ENCODE data around the gene WDR7.

WDR7 gene

DNA sequence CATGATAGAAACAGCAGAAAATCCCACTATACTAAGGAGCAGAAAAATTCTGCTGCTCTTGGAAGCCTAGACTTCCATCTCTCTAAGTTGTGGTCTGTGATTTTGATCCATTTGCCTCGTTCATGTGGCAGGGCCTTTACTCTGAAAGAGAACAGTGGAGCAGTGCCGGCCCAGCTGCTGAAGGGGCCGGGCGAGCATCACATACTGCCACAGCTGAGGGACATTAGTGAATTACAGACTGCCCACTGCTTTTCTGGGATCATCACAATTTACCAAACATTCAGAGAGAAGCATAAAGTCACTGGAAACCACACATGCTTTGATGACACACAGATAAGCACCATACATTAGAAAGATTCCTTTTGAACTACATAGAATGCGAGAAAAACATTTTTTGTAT lies 278.7 kb downstream of the WDR7 start:
- no peak overlapping the region for H3K4me2 ChIP-seq
- no peak overlapping the region for H3K9ac ChIP-seq
- no peaks in the 10 kb centered on the region for H3K27me3 ChIP-seq (ENCODE audit: insufficient read depth, low read depth)
- H3K36me3 ChIP-seq (ENCODE audit: insufficient read depth) = no peaks in the 10 kb centered on the region
- no peak overlapping the region for H2AFZ ChIP-seq (ENCODE audit: low read depth)
- no peak overlapping the region for H3K27ac ChIP-seq
- no peaks in the 10 kb centered on the region for H3K79me2 ChIP-seq (ENCODE audit: insufficient read depth, low read depth)
- no peaks in the 10 kb centered on the region for H3K4me1 ChIP-seq (ENCODE audit: low read depth, poor library complexity, severe bottlenecking)
- H3K4me3 ChIP-seq (IDR thresholded peaks at IDR 0.05; ENCODE audit: insufficient read depth, low read depth, low read length) = no peak overlapping the region
- no peak for TF ChIP-seq CTCF (conservative IDR thresholded peaks at IDR 0.05; ENCODE audit: low read depth, low read length)
- no peaks in the 10 kb centered on the region for H4K20me1 ChIP-seq (ENCODE audit: insufficient read depth)

DNA sequence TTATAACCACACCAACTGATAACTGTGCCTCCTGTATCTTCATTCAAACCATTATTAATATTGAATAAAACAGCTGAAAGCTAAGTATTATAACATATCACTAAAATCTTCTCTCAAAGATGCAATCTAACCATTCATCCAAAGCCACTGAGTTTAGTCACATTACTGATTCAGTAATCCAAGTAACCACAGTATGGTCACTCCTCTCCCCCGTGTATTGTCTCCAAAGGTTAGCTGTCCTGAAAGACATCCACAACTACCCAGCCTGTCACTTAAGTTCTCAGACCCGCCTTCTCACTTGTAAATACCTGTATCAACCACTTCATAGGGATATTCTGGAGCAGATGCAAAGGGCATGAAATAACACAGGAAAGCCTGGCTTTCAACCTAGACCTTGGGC lies 282.3 kb downstream of the WDR7 start:
- H3K4me3 ChIP-seq (IDR thresholded peaks at IDR 0.05; ENCODE audit: insufficient read depth, low read depth, low read length) = no peak overlapping the region
- no peaks in the 10 kb centered on the region for H3K4me1 ChIP-seq (ENCODE audit: low read depth, poor library complexity, severe bottlenecking)
- H3K27ac ChIP-seq = no peak overlapping the region
- H2AFZ ChIP-seq (ENCODE audit: low read depth) = no peak overlapping the region
- H3K9ac ChIP-seq = no peak overlapping the region
- no peaks in the 10 kb centered on the region for H3K36me3 ChIP-seq (ENCODE audit: insufficient read depth)
- H3K4me2 ChIP-seq = no peak overlapping the region
- H3K27me3 ChIP-seq (ENCODE audit: insufficient read depth, low read depth) = no peaks in the 10 kb centered on the region
- H4K20me1 ChIP-seq (ENCODE audit: insufficient read depth) = no peaks in the 10 kb centered on the region
- no peak for TF ChIP-seq CTCF (conservative IDR thresholded peaks at IDR 0.05; ENCODE audit: low read depth, low read length)
- no peaks in the 10 kb centered on the region for H3K79me2 ChIP-seq (ENCODE audit: insufficient read depth, low read depth)

DNA sequence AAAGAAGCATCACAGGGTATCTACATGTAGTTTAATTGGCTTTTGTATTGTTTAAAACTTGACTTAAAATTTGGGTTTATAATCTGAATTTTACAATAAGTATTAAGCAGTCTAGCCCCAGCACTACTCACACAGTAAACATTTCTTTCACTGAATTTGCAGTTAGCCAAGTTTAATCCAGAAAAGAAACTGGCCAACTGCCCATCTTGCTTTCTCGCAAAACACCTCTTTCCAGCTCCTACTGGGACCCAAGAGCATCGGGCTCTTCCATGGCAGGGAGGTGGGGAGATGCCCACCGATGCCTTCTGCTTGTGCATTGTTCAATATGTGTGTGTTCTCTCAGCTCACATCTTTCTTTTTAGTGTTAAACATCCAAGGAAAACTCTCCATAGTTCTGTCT lies 283.0 kb downstream of the WDR7 start:
- Histone ChIP-seq H2AFZ (ENCODE audit: low read depth) (no peak overlapping the region), H3K36me3 (ENCODE audit: insufficient read depth) (no peaks in the 10 kb centered on the region), H3K4me1 (ENCODE audit: low read depth, poor library complexity, severe bottlenecking) (no peaks in the 10 kb centered on the region), H3K79me2 (ENCODE audit: insufficient read depth, low read depth) (no peaks in the 10 kb centered on the region), H4K20me1 (ENCODE audit: insufficient read depth) (no peaks in the 10 kb centered on the region), H3K4me2 (no peak overlapping the region), H3K4me3 (IDR thresholded peaks at IDR 0.05; ENCODE audit: insufficient read depth, low read depth, low read length) (no peak overlapping the region), H3K27ac (no peak overlapping the region), H3K9ac (no peak overlapping the region), H3K27me3 (ENCODE audit: insufficient read depth, low read depth) (no peaks in the 10 kb centered on the region)
- TF ChIP-seq CTCF (conservative IDR thresholded peaks at IDR 0.05; ENCODE audit: low read depth, low read length) = no peak

- Histone ChIP-seq H3K27ac (no peak overlapping the region), H3K4me2 (no peak overlapping the region), H2AFZ (ENCODE audit: low read depth) (no peak overlapping the region), H3K9ac (no peak overlapping the region), H3K79me2 (ENCODE audit: insufficient read depth, low read depth) (no peaks in the 10 kb centered on the region), H3K27me3 (ENCODE audit: insufficient read depth, low read depth) (no peaks in the 10 kb centered on the region), H4K20me1 (ENCODE audit: insufficient read depth) (no peaks in the 10 kb centered on the region), H3K36me3 (ENCODE audit: insufficient read depth) (no peaks in the 10 kb centered on the region), H3K4me3 (IDR thresholded peaks at IDR 0.05; ENCODE audit: insufficient read depth, low read depth, low read length) (no peak overlapping the region), H3K4me1 (ENCODE audit: low read depth, poor library complexity, severe bottlenecking) (no peaks in the 10 kb centered on the region)
- TF ChIP-seq CTCF (conservative IDR thresholded peaks at IDR 0.05; ENCODE audit: low read depth, low read length) = no peak
Measured at GRCh38 chr18:56934906-56935305, 283.7 kb downstream of the WDR7 start.
